ENCODE measurements around the gene TPTE.
"Not testable (repeated sequence)": the region's sequence is repeated elsewhere in the genome, so short reads cannot be mapped to it uniquely, and the experiment has no call there.

- TF ChIP-seq CTCF, POLR2A (IDR thresholded peaks at IDR 0.05): not testable (repeated sequence)
Measured at GRCh38 chr21:10544376-10544775, 23.0 kb downstream of the TPTE start.
